GM13977 (cell line): ENCODE data around the gene LIN7A.
"Not testable (repeated sequence)": the region's sequence is repeated elsewhere in the genome, so short reads cannot be mapped to it uniquely, and the experiment has no call there.

ENCODE experiments used
- DNase-seq: peaks from one replicate; pipeline ENCODE4 v3.0.0; 2012; ENCODE audit warnings: low spot score
- CTCF ChIP-seq: IDR thresholded peaks from 2 replicates; pipeline ENCODE4 v1.5.1; 2012; ENCODE audit warnings: mild to moderate bottlenecking, control low read depth; ENCODE audit not compliant: insufficient read depth; ENCODE audit errors: extremely low read depth, missing control alignments
- in situ Hi-C: fragments of 300-500 bp; cut with MboI; formaldehyde crosslinking; loops from one replicate; pipeline ENCODE4 v1.12.0; 2022; ENCODE audit warnings: low sequenced_read_pairs, low pct_unique_long_range_greater_than_20kb, mixed read lengths, inconsistent platforms; ENCODE audit not compliant: unreplicated experiment

The LIN7A gene

GRCh38 chr12:80805106-80805505 is 132.6 kb downstream of the LIN7A start:
- TF ChIP-seq CTCF, result no peak
- in situ Hi-C loops, result no loop called here

GRCh38 chr12:80802652-80803400 is 134.9 kb downstream of the LIN7A start:
- in situ Hi-C loops, result no loop called here
- DNase-seq, result no peak
- TF ChIP-seq CTCF, result no peak

More at GRCh38 chr12:80805106-80805505, 132.6 kb downstream of the LIN7A start:
- DNase-seq, result no peak

- TF ChIP-seq CTCF, result no peak
- no peak for DNase-seq
- in situ Hi-C loops, result no loop called here
These were observed 139.5 kb downstream of the LIN7A start for GRCh38 chr12:80798281-80798680.

GRCh38 chr12:80794551-80794950 is 143.2 kb downstream of the LIN7A start:
- in situ Hi-C loops, result no loop called here
- no peak for DNase-seq
- TF ChIP-seq CTCF, result no peak

- DNase-seq, result no peak
- no peak for TF ChIP-seq CTCF
- in situ Hi-C loops, result no loop called here
These were observed 144.9 kb downstream of the LIN7A start for GRCh38 chr12:80792861-80793260.

GRCh38 chr12:80791863-80792262 is 145.9 kb downstream of the LIN7A start:
- in situ Hi-C loops, result no loop called here
- no peak for TF ChIP-seq CTCF

GRCh38 chr12:80788407-80788806 is 149.3 kb downstream of the LIN7A start:
- in situ Hi-C loops, DNase-seq: not testable (repeated sequence)

More at GRCh38 chr12:80791863-80792262, 145.9 kb downstream of the LIN7A start:
- DNase-seq, result no peak

- in situ Hi-C loops, DNase-seq: not testable (repeated sequence)
These were observed 154.7 kb downstream of the LIN7A start for GRCh38 chr12:80782963-80783470.
